Stimulated activated CD8-positive, alpha-beta memory T cell treated with anti-CD3 and anti-CD28 coated beads, Interleukin-4, amount 100 ng/mL, for 24 hours (primary cell): ENCODE data around the gene CCNK.

Experiments used
- DNase-seq: peaks from one replicate; pipeline ENCODE4 v3.0.0-alpha.2; 2020; ENCODE audit warnings: low read depth

Gene CCNK

GRCh38 chr14:99507860-99508640 is 26.8 kb downstream of the CCNK start:
- DNase-seq: no peak

DNA sequence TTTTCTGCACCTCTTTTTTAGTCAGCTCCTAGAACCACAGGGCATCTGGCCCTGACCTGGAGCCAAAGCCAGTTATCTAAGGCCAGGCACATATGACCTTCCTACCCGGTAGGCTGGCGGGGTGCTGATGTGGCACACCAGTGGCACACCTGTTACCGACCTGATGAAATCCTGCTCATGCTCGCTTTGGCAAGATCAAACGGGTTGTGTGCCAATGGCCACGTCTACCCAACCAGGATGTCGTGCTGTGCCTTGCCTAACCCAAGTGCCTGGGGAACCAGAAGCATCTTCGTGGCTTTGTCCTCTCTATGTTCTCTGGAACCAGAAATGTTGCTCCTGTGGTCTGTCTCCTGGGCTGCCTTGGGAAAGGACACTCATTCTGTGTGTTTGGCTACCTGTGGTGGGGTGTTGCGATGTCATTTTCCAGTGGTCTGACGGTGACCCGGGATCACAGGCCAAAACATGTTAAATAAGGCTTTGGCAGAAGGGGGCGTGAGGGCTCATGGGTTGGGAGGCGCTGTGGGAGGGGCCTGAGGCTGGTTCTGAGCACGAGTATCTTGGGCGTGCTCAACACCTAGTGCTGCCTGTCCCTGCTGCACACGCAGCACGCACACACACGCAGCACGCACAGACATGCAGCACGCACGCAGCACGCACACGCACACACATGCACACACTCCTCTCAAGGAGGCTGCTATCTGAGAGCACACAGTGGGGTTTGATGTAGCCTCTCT is 27.9 kb downstream of the CCNK start:
- no peak for DNase-seq

DNA sequence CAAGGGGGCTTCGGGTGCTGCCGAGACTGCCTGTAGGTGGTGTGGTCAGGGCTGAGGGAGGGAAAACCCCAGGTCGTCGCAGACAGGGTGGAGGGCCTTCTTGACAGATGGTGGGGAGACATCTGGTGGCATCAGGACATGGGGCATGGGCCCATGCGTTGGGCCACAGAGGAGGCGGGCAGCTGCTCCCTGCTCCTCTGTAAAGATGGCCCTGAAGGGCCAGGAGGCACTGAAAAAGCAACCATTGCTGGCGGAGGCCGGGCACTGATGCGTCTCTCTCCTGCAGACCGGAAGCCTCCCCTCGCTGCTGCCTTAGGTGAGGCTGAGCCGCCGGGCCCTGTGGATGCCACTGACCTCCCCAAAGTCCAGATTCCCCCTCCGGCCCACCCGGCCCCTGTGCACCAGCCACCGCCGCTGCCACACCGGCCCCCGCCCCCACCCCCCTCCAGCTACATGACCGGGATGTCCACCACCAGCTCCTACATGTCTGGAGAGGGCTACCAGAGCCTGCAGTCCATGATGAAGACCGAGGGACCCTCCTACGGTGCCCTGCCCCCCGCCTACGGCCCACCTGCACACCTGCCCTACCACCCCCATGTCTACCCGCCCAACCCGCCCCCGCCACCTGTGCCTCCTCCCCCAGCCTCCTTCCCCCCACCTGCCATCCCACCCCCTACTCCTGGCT is 28.8 kb downstream of the CCNK start:
- DNase-seq: no peak

GRCh38 chr14:99510556-99511139 is 29.4 kb downstream of the CCNK start:
- no peak for DNase-seq

DNA sequence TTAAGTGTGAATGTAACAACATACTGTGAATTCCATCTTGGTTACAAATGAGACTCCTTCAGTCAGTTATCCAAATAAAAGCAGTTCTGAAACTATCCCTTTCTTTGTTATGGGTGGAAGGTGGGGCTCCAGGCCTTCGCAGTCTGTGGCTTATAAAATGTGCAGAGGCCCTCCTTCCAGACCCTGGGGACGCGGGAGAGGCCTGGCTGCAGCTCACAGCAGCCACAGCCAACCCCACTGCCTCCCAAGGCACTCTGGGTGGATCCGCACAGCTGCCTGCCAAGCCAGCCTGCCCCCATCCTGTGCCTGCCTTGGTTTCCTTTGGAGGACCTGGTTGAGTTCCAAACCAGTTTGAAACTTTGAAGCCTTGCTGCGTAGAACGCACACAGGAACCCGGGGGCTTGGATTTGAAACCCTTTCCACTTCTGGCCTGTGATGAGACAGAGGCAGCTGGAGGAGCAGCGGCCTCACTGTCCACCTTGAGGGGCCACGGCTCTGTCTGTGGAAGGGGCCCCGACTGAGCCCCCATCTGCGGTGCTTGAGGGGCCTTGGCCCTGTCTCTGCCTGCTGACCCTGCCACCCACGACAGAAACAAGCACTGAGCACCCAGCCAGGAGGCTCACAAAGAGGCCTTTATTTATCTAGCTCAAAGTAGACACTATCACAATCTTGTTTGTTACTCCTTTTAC is 30.4 kb downstream of the CCNK start:
- no peak for DNase-seq

DNA sequence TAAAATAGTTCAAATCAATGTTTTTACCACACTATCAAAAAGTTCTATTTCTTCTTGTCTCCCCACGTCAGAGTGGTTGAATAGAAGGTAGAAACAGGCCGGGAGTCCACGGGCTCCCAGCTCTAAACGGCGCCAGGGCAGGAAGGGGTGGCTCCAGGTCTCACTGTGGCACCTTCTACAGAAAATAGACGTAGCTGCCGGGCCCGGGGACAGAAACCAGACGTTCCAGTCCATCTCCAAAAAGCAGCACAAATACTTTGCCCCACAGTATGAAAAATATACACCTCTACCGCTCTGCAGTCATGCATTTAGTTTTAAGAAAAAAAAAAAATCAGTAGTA is 30.9 kb downstream of the CCNK start:
- no peak for DNase-seq

- no peak for DNase-seq
Observed at GRCh38 chr14:99512571-99513182, 31.5 kb downstream of the CCNK start.

- DNase-seq: no peak
Observed at GRCh38 chr14:99513183-99513694, 32.0 kb downstream of the CCNK start.

- no peak for DNase-seq
Observed at GRCh38 chr14:99513946-99514551, 32.8 kb downstream of the CCNK start.

- DNase-seq: no peak
Observed at GRCh38 chr14:99514552-99515300, 33.5 kb downstream of the CCNK start.

DNA sequence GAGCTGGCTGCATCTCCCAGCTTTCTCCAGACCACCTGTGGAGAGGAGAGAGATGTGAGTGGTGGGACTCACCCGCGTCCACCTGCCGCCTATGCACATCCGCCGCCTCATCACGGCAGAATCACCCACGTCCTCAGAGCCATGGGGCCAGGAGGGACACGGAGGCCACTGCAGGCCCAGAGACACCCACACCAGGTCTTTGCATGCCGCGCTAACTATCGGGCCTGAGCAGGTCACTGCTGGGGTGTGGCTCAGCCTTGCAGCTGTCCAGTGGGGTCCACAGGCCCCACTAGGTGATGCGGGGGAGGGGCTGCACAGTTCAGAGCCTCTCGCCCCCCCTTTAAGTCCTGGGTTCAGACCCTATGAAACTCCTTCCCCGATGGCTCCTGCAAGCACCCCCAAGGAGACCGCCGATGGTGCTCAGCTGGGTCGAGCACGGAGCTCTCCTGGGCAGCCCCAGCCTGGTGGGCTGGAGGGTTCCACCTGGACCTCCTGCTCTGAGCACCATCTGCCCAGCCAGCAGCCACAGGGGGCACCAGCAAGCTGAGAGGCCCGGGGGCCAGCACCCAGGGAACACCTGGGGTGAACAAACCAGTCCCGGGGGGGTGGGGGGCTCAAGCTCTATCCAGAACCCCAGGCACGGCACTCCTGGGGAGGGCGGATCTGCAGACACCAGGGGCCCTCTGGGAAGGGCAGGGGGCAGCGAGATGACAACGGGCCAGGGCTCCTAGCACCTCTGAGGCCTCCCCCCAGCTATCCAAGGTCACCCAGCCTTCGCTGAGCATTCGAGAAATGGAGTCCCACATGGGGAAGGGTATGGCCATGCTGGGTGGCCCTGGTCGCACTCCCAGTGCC is 34.3 kb downstream of the CCNK start:
- no peak for DNase-seq

DNA sequence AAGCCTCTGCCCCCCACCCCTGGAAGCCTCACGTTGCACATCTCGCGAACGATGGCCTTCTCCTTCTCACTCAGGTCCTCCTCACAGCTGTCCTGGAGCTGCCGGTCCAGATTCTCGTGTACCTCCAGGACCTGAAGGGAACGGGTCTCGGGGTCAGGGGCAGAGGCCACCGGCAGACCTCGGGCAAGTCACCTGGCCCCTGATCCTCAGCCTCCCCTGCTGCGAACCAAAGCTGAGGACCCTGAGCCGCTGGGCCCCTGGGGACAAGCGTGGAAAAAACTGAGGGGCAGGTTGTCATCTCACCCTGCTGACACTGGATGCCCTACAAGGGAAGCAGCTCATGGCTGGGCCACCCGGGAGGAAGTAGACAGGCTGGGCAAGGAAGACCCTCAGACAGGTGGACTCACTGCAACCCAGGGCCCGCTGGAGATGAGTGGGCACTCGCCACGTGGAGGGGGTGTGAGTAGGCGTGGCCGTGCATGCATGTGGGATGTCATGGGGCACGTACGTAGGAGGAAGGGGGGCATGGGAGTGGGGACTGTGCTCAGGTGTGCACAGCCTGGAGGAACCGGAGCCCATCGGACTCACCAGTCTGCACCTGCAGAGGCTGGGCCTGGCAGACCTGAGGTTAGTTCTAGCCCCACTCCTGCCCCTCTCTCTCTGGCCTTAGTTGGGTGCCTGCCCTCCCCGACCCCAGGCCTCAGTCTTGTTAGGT is 35.1 kb downstream of the CCNK start:
- DNase-seq: no peak

GRCh38 chr14:99516871-99517642 is 35.8 kb downstream of the CCNK start:
- DNase-seq: no peak

DNA sequence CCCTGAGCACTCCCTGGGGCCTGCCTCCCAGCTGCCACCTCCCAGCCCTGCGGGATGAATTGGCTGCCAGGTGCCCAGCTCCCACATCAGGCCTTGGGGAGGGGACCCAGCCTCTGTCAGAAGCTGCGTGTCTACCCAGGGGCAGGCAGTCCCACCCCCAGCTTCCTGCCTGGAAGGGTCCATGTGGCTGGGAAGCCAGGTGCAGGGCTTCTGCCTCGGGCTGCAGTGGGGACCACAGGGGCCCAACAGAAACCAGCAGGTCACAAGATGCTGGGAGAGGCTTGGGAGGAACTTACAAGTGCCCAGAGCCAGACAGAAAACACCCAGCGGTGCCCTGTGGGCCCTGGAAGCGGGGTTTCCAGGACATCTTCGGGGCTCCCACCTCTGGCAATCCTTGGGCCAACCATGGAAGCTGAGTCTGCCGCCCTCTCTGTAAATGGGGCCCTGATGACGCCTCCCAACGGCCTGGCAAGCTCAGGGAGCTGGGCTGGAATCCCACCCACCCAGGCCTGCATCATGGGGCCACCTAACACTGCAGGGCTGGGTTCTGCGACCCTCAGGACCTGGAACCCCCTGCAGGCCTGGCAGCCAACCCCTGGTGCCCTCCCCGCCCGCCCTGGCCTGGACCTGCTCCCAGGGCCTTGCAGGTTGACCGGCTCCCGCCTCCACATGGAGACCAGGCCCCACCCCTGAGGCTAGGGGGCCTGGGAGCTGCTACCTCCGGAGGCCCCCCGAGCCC is 36.6 kb downstream of the CCNK start:
- DNase-seq: no peak

- peak; percentile 73 for DNase-seq
Observed at GRCh38 chr14:99518441-99519346, 37.5 kb downstream of the CCNK start.

DNA sequence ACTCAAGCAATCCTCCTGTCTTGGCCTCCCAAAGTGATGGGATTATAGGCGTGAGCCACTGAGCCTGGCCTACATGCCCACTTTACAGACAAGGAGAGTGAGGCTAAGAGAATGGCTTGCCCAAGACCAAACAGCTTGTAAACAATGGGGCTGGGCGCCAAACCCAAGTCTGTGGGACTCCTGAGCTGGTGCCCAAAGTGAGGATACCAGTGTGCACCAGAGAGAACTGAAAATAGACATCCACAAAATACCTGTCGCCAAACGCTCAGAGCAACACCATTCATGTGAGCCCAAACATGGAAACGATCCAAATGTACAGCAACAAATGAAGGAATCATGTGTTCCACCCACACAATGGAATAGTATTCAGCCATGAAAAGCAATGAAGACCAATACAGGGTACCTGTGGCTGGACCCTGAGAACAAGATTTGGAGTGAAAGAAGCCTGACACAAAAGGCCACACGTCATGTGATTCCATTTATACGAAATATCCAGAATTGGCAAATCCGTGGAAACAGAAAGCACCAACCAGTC is 38.2 kb downstream of the CCNK start:
- no peak for DNase-seq
